Ishikawa (cell line): Measurements from ENCODE around the gene ANGPT4.

ENCODE experiments used
- EGR1 ChIP-seq: IDR thresholded peaks from 2 replicates; pipeline ENCODE4 v1.6.1; 2012
- EP300 ChIP-seq: IDR thresholded peaks from 2 replicates; pipeline ENCODE4 v1.6.1; 2012; ENCODE audit warnings: borderline replicate concordance
- FOXM1 ChIP-seq: IDR thresholded peaks from 2 replicates; pipeline ENCODE4 v1.6.1; 2012; ENCODE audit warnings: low read depth, borderline replicate concordance
- REST ChIP-seq: IDR thresholded peaks from 2 replicates; pipeline ENCODE4 v1.6.1; 2012; ENCODE audit warnings: low read depth, mild to moderate bottlenecking
- TEAD4 ChIP-seq: IDR thresholded peaks from 2 replicates; pipeline ENCODE4 v1.6.1; 2012
- YY1 ChIP-seq: IDR thresholded peaks from 2 replicates; pipeline ENCODE4 v1.6.1; 2012; ENCODE audit warnings: low read depth

GRCh38 chr20:829551-829950 lies 86.6 kb downstream of the ANGPT4 start:
- TF ChIP-seq TEAD4 (no peak), YY1 (no peak), EP300 (no peak), FOXM1 (no peak), REST (no peak), EGR1 (no peak)
